HG03342 (cell line): ENCODE results near the gene PGK2.
"Not testable (repeated sequence)": the region's sequence is repeated elsewhere in the genome, so short reads cannot be mapped to it uniquely, and the experiment has no call there.

Experiments used
- ATAC-seq: cut with Tn5 transposase; IDR thresholded peaks from one replicate; pipeline ENCODE4 v1.9.1; 2021; ENCODE audit warnings: mild to moderate bottlenecking, moderate library complexity; ENCODE audit not compliant: unreplicated experiment

PGK2 gene

GRCh38 chr6:49787176-49787575 lies at the start of gene PGK2:
Gene PGK2, minus strand, starts transcription at chr6:49787285. Its CDS starts 98 bp downstream, at chr6:49787187.
- ATAC-seq, result no peak

GRCh38 chr6:49835140-49835539 lies 48.1 kb upstream of the PGK2 start:
- ATAC-seq, result no peak

GRCh38 chr6:49833386-49833785 lies 46.3 kb upstream of the PGK2 start:
- no peak for ATAC-seq

GRCh38 chr6:49826743-49827406 lies 39.8 kb upstream of the PGK2 start:
- peak; percentile 98 for ATAC-seq

GRCh38 chr6:49815166-49815565 lies 28.1 kb upstream of the PGK2 start:
- no peak for ATAC-seq

GRCh38 chr6:49813248-49813647 lies 26.2 kb upstream of the PGK2 start:
- ATAC-seq, result no peak

GRCh38 chr6:49806145-49806544 lies 19.1 kb upstream of the PGK2 start:
- ATAC-seq, result no peak

GRCh38 chr6:49805246-49805645 lies 18.2 kb upstream of the PGK2 start:
- ATAC-seq, result no peak

GRCh38 chr6:49801525-49801924 lies 14.4 kb upstream of the PGK2 start:
- no peak for ATAC-seq

- no peak for ATAC-seq
Measured at GRCh38 chr6:49799090-49799489, 12.0 kb upstream of the PGK2 start.

- not testable (repeated sequence) for ATAC-seq
Measured at GRCh38 chr6:49796842-49797455, 9.9 kb upstream of the PGK2 start.

GRCh38 chr6:49790341-49790740 lies 3.3 kb upstream of the PGK2 start:
- no peak for ATAC-seq

GRCh38 chr6:49784272-49784671 lies 2.8 kb downstream of the PGK2 start:
- no peak for ATAC-seq

- no peak for ATAC-seq
Measured at GRCh38 chr6:49782725-49783124, 4.4 kb downstream of the PGK2 start.

GRCh38 chr6:49782293-49782692 lies 4.8 kb downstream of the PGK2 start:
- ATAC-seq, result no peak

GRCh38 chr6:49776444-49776843 lies 10.6 kb downstream of the PGK2 start:
- no peak for ATAC-seq

GRCh38 chr6:49775043-49775442 lies 12.0 kb downstream of the PGK2 start:
- ATAC-seq, result no peak

GRCh38 chr6:49772285-49772684 lies 14.8 kb downstream of the PGK2 start:
- ATAC-seq, result no peak

GRCh38 chr6:49766762-49767161 lies 20.3 kb downstream of the PGK2 start:
- ATAC-seq, result no peak

- ATAC-seq, result no peak
Measured at GRCh38 chr6:49764571-49765236, 22.4 kb downstream of the PGK2 start.

GRCh38 chr6:49744259-49744658 lies 42.8 kb downstream of the PGK2 start, which contains the start of gene CRISP3:
Gene CRISP3, minus strand, starts transcription at chr6:49744388. Its CDS starts 21 bp downstream, at chr6:49744367.
- no peak for ATAC-seq

- no peak for ATAC-seq
Measured at GRCh38 chr6:49743429-49743828, 43.7 kb downstream of the PGK2 start.
